GM18505 (cell line): ENCODE measurements around the gene ACACB.

Experiments used
- ATAC-seq: cut with Tn5 transposase; IDR thresholded peaks from one replicate; pipeline ENCODE4 v1.9.1; 2021; ENCODE audit not compliant: unreplicated experiment
- POLR2A ChIP-seq: IDR thresholded peaks from 4 replicates; pipeline ENCODE4 v1.6.1; 2011; ENCODE audit warnings: borderline replicate concordance; ENCODE audit not compliant: insufficient read depth, insufficient read length; ENCODE audit errors: extremely low read depth

The ACACB gene

DNA sequence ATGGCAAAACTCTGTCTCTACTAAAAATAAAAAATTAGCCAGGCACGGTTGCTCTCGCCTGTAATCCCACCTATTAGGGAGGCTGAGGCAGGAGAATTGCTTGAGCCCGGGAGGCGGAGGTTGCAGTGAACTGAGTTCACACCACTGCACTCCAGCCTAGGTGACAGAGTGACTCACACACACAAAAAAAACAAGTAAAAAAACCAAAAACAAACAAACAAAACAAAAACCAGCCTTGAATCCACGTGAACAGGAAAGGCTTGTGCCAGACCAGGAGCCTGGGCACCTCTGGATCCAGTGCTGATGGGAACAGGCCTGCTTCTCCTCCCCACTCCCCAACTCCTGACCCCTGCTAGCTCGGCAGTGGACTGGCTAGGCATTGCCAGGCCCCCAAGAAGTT is 189.2 kb downstream of the ACACB start:
- no peak for TF ChIP-seq POLR2A
- ATAC-seq: no peak

DNA sequence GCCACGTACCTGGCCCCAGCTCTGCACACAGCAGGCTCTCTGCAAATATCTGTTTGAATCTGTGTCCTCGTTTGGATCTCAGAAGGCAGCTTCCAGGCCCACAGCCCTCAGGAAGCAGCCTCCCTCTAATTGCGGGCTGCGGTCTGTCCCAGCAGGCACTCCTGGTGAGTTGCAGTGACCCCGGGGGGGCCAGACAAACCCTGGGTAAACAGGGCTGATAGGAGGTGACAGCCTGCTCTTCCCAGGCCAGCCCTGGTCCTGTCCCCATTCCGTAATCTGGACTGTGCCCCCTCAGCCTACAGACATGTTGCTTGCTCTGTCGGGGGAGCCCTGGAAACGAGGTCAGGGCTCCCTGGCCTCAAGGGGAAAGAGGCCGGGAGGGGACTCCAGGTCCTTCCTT is 190.7 kb downstream of the ACACB start:
- TF ChIP-seq POLR2A: no peak
- no peak for ATAC-seq

DNA sequence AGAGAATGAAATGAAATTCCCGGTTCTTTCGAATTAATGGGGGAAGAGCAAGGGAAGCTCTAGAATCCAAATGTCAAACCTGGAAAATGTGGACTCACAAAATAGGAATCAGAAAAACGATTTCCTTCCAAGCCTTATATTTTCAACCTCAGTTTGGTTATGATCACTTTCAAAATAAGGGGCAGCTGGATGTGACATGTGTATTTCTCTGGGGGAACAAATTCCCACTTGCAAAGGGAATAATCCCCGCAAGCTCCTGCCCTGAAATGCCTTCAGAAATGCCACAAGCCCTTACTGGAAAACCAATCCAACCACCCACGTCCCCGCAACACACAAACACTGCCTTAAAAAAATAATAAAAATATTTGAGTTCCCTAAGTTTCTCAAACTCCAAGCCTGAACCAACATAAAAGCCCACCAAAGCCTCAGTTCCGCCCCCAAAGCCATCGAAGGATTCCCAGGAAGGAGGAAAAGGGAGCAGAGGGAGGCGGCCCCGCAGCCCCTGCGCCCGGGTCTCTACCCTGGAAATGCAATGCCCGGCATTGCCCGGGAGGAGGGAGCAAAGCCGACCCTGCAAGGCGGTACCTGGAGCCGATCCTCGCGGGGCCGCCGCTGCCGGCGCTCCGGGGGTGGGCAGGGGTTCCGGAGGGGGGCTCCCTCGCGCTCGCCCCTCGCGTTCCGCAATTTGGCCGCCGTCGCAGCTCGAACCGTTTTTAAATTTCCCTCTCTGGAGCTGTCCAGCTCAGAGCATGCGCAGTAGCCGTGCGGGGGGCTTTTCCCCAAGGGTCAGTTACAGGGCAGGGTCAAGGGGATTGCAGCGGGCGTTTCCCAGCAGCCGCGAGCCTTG is 192.4 kb downstream of the ACACB start, which contains the start of gene FOXN4:
Gene FOXN4, minus strand, starts transcription at position 751 of the 847 bp plus-strand sequence. CDS start 963 bp downstream, outside the sequence.
- no peak for TF ChIP-seq POLR2A
- no peak for ATAC-seq

DNA sequence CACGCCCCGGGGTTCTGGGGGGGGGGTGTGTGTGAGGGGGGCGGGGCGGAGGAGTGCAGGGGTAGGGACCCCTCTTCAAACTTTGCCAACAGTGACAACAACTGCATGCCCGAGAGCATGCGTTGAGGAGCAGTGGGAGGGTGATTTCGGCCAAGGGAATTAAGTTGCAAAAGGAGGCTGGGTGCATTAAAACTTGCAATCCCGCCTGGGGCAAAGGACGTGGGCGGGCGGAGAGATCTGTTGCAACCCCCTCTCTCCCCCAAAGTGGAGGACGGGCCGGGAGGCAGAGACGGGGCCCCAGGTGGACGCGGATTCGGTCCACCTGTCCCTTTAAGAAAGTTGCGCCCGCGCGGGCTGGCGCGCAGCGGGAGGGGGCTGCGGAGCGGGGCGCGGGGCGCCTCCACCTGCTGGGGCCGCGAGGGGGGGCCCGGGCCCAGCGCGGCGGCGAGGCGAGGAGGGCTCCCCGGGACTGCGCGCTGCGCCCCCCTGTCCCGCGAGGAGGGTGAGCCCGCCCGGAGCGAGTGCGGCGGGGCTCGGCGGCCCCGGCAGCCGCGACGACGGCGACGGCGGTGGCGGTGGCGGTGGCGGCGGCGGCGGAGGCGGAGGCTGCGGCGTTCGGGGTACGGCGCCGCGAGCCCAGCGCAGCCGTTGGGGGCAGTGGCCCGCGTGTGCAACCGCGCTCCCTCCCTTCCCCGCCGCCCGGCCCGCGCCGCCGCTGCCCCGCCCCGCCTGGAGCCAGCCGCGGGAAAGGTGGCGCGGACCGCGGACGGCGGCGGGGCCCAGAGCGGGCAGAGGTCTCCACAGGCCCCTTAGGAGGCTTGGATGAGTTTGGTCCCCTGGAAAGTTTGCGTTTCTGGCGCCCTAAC is 193.2 kb downstream of the ACACB start:
- ATAC-seq: no peak
- TF ChIP-seq POLR2A: no peak

DNA sequence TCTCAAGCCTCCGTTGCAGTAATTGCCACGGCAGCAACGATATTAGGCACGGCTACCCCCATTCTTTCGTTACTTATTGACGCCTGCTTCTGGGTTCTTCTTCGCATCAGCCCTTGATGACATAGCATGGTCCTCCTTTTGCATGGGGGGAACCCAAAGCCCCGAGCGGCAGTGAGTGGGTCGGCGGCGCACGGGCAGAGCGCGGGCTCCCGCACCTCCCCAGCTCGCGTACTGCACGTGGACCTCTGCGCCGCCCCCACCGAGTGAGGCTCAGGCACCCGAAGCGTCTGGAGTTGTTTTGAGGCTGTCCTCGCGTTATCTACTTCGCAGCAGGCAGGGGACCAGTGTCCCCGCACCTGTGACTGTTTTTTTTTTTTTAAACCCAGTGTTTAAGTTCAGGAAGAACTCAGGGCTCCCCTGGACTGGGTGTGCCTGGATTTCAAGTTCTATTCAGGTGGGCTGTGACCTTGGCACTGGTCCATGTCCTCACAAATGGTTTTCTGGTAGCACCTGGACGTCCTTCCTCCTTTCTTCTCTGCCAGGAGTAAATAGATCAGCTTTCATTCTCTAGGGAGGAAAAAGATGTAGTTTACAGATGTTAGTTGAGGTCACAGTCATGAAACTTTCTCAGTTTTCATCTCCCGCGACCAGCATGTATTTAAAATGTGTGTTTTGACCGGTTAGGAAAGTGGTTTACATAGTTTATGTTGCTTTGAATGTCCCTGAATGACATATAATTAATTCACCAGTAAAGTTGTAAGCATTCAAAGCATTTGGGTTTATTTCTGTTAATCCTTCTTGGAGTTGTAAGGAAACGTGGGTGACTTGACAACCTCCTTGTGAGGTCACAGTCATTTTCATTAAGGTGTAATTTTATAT is 194.1 kb downstream of the ACACB start:
- no peak for TF ChIP-seq POLR2A
- ATAC-seq: no peak
